NCI-H526 (cell line): ENCODE data around the gene TCTN1.
"Not testable (repeated sequence)": the region's sequence is repeated elsewhere in the genome, so short reads cannot be mapped to it uniquely, and the experiment has no call there.

Source experiments
- DNase-seq, 2 experiments: peaks; one replicate each; lab custom pipeline; 2025; lab: John Stamatoyannopoulos, UW

Gene TCTN1

GRCh38 chr12:110638796-110639195 is 24.9 kb downstream of the TCTN1 start:
- no peak for DNase-seq

- DNase-seq, result no peak
Measured at GRCh38 chr12:110639336-110640141, 25.6 kb downstream of the TCTN1 start.

DNA sequence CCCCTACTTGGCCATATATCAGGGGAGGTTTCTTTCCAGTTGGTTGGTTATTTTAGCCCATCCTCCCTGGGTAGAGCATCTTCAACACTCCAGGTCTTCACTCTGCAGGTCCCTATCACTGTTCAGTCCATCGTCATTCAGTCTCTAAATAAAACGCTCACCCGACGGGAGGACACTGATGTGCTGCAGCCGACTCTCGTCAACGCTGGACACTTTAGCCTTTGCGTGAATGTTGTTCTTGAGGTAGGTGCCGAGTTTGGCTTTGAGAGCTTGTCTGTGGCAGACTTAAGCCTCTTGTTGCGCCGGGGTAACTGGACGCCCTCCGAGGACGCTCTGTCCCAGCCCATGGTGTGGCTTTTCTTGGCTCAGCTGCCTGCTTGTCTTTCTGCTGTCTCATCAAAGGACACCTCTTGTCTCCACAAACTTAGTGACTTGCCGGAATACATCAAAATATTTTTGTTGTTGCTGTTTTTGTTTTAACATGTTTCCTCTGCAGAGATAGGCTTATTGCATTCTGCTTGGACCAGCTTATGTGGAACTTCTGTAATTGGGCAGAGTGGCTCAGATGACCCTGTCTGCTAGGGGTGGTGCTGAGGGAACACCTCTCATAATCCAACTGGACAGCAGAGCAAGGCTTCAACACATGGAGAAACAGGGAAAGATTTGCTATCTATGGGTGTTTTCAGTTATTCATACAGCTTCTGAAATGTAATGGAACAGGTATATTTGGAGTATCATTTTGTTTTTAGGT is 26.5 kb downstream of the TCTN1 start:
- no peak for DNase-seq

DNA sequence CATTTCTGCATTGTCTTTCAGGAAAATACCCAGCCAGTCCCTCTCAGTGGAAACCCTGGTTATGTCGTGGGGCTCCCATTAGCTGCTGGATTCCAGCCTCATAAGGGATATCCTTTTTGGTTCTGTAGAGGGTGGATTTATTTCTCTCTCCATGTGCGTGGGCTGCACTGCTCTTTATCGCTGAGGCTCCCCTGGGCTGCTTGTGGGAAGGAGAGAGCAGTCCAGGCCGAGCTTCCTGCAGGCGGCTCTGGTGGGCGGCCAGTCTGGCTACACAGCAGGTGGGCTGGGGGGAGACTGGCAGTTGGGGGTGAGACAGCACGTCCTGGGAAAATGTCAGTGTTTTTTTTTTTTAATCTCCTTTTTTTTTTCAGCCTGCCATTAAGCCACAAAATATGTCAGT is 27.6 kb downstream of the TCTN1 start:
- no peak for DNase-seq

DNA sequence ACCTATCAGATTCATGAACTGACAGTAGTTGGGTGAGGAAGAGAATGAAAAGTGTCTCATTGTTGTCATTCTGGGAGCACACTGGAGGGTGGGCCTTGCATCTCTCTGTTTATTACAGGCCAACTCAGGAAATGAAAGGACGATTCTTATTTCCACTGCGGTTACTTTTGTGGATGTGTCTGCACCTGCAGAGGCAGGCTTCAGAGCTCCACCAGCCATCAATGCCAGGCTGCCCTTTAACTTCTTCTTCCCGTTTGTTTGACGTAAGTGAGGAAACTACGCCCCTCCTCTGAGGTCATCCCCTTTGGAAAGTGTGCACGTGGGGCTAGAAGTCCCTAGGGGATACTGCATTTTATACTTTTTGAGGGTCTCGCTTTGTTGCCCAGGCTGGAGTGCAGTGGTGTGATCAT is 33.7 kb downstream of the TCTN1 start:
- DNase-seq, result no peak

GRCh38 chr12:110649341-110649847 is 35.5 kb downstream of the TCTN1 start:
- DNase-seq, result no peak

GRCh38 chr12:110654238-110654637 is 40.3 kb downstream of the TCTN1 start:
- not testable (repeated sequence) for DNase-seq

- DNase-seq, result no peak
Measured at GRCh38 chr12:110656071-110656655, 42.2 kb downstream of the TCTN1 start.

- DNase-seq, result no peak
Measured at GRCh38 chr12:110657747-110658146, 43.8 kb downstream of the TCTN1 start.

GRCh38 chr12:110658242-110658641 is 44.3 kb downstream of the TCTN1 start:
- no peak for DNase-seq

DNA sequence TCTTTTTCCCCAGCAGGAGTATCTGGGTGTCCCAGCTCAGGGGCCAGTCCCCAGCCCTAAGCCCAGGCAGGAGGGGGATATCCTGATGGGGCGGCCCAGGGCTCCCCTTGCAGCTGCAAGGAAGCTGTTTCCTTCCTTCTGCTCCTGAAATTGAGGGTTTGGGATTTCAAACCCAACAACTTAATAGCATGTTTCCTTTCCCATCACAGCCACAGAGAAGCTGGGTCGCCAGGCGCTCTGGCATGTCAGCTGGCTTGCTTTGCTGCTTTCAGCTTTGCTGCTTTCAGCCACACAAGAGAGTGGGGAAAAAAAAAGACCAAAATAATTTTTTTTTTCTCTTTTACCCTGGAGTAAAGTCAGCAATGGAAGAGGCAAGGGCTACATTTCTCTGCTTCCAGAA is 44.9 kb downstream of the TCTN1 start:
- no peak for DNase-seq

- no peak for DNase-seq
Measured at GRCh38 chr12:110661337-110661972, 47.5 kb downstream of the TCTN1 start.

DNA sequence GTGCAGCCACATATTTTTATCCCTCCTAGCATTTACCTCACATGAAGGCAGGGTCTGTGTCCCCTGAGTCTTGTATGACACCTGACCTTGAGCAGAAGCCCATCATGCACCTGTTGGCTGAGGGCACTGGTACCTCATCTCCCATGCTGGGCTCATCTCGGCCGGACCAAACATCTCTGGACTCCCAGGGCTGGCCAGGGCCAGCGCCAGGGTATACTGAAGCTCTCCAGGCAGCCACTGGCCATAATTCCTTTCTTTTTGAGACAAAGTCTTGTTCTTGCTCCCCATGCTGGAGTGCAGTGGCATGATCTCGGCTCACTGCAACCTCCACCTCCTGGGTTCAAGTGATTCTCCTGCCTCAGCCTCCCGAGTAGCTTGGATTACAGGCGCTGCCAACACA is 53.0 kb downstream of the TCTN1 start:
- no peak for DNase-seq

DNA sequence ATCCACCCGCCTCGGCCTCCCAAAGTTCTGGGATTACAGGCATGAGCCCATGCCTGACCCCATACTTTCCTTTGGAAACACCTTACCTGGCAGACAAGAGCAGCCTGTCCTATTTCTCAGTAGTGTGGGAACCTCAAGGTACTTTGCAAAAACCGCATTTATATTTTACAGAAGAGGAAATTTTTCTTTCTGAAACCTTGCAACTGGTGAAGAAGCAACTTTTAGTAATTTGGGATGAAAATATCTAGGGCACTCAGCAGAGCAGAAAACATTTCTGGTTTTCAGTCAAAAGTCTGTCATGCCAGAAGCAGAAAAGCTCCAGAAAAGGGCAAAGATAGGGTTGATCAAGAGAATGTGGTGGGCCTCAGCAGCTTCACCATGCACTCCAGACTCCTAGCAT is 53.7 kb downstream of the TCTN1 start:
- no peak for DNase-seq

DNA sequence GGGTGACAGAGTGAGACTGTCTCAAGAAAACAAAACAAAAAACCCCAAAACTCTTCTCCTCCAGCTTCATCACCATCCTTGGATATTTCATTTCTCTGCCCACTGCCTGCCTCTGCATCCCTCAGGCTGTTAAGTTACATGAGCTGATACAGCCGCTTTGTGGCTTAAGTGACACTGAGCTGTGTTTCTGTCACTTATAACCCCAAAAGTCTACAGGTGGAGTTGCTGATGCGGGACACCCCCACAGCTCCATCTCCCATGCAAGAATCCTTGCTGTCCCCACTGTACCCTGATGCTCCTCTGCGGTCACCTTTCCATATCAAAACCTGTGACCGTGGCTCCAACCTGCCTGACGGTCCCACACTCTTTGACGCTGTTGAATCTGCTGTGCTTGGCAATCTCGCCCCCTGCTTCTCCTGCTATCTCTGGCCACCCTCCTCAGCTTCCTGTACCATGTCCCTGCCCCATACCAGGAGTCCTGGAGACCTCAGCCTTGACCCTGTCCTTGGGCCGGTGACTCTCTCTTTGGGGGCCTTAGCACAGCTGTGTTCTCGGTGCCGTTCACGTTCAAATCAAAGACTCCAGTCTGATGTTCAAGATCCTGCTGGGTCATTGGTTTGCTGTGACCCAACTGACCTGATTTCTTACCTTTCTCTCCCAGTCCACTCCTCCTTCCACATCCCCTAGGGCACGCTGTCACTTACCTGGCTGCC is 54.7 kb downstream of the TCTN1 start:
- no peak for DNase-seq

- DNase-seq, result no peak
Measured at GRCh38 chr12:110669193-110669502, 55.2 kb downstream of the TCTN1 start.

GRCh38 chr12:110670161-110670701 is 56.3 kb downstream of the TCTN1 start:
- no peak for DNase-seq

DNA sequence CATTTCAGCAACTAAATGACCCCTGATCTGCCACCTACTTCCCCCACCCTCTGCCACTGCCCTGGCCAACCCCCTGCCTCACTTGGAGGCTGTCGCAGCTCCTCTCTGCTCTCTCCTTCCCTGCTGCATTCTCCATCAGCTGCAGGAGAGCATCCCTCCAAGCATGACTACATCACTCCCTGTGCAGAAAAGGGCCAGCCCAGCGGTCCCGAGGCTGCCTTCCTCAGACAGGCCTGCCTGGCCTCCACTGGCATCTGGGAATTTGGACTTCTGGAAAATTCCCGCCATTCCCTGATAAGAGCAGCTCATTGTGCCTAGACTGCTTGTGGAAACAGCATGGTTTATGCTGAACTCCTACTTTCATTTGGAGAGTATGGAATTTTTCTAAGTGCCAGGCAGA is 62.2 kb downstream of the TCTN1 start:
- DNase-seq, result no peak

- DNase-seq, result no peak
Measured at GRCh38 chr12:110677206-110677911, 63.4 kb downstream of the TCTN1 start.

DNA sequence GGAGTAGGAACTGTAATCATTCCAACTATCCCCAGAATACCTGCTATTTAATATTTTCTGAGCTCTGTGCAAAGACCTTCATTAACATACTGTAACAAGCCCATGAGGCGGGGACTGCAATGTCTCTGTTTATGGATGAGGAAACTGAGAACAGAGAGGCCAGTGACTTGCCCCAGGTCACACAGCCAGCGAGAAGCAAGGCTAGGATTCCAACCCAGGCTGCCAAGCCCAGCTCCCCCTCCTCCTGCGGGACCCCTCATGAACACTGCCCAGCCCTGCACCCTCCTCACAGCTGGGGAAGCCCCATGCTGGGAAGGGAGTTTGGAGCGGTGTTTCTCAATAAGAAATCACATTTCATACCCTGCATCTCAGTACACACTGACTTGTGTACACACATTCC is 64.1 kb downstream of the TCTN1 start:
- no peak for DNase-seq

DNA sequence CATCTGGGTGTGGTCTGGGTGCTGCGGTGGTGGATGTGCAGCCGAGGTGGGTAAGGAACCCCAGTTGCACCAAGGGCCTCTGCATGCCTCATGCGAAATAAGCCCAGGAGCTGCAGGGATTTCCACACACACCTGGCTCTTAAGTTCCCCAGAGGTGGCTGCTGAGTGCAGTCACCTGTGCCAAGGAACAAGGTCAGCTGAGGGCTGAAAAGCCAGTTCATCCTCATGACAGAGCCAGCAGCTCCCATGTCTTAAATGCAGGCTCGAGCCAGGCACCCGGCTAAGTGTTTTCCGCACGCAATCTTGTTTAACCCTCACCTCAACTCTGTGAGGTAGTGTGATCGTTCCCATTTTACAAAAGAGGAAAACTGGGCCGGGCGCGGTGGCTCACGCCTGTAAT is 65.3 kb downstream of the TCTN1 start:
- no peak for DNase-seq
